IMR-90 (cell line): ENCODE results near the gene RENBP. TPM values are rescaled to one million over a fixed set of nuclear protein-coding genes. Genes with fewer than 3 reads are reported as not detected.
A peak's percentile ranks its signal among the peaks of the same experiment; 100 is the strongest.

Source experiments
- ATAC-seq: fragments of 200-7000 bp; cut with Tn5 transposase; 2 replicates; pipeline ENCODE4 v1.9.1; 2020; ENCODE audit warnings: low read depth, mild to moderate bottlenecking, moderate library complexity
- BruUV-seq: library from RNA; stranded (reverse); fragments of 400-500 nt; replicated peaks from 2 replicates; lab custom pipeline; 2021; lab: Mats Ljungman, UMichigan
- CTCF ChIA-PET: fragments of 300-600 bp; formaldehyde crosslinking; extraction: SDS; loops from one replicate; lab custom pipeline; 2021; ENCODE audit warnings: antibody characterized with exemption; lab: Yijun Ruan, JAX
- POLR2A ChIA-PET: fragments of 300-600 bp; sonication (Branson Sonifier 250); formaldehyde crosslinking; loops from one replicate; lab custom pipeline; 2022; ENCODE audit warnings: antibody characterized with exemption; ENCODE audit not compliant: unreplicated experiment; lab: Charles Lee
- DNase-seq: peaks from one replicate; pipeline ENCODE4 v3.0.0; 2013
- H2AFZ ChIP-seq: replicated peaks from 2 replicates; pipeline ENCODE3; 2013; ENCODE audit warnings: low read length, mild to moderate bottlenecking; ENCODE audit not compliant: poor library complexity
- H2AK5ac ChIP-seq: 2 replicates; pipeline ENCODE4 v1.6.1; 2013; ENCODE audit warnings: low read depth, low read length, inconsistent platforms
- H2AK9ac ChIP-seq: replicated peaks from 2 replicates; pipeline ENCODE3; 2013; ENCODE audit warnings: mild to moderate bottlenecking, low read depth, low read length, moderate library complexity; ENCODE audit not compliant: poor library complexity
- H2BK120ac ChIP-seq: 2 replicates; pipeline ENCODE4 v1.6.1; 2013; ENCODE audit warnings: low read depth, low read length, inconsistent platforms
- H2BK15ac ChIP-seq: 3 replicates; pipeline ENCODE4 v1.6.1; 2013; ENCODE audit warnings: low read depth, low read length, inconsistent platforms
- H2BK20ac ChIP-seq: 2 replicates; pipeline ENCODE4 v1.6.1; 2013; ENCODE audit warnings: low read depth, mild to moderate bottlenecking, inconsistent platforms, low read length, moderate library complexity
- H2BK5ac ChIP-seq: 2 replicates; pipeline ENCODE4 v1.6.1; 2013; ENCODE audit warnings: mild to moderate bottlenecking, low read depth, low read length, inconsistent platforms; ENCODE audit not compliant: poor library complexity, severe bottlenecking
- H3K14ac ChIP-seq: replicated peaks from 2 replicates; pipeline ENCODE4 v1.6.1; 2013; ENCODE audit warnings: low read depth, low read length, inconsistent platforms
- H3K18ac ChIP-seq: 2 replicates; pipeline ENCODE4 v1.6.1; 2013; ENCODE audit warnings: low read depth, low read length, control low read depth
- H3K23ac ChIP-seq: 2 replicates; pipeline ENCODE4 v1.6.1; 2013; ENCODE audit warnings: low read depth, low read length, inconsistent platforms
- H3K27ac ChIP-seq: 2 replicates; pipeline ENCODE4 v1.5.1; 2013; ENCODE audit warnings: mild to moderate bottlenecking, control low read depth, low read length; ENCODE audit not compliant: insufficient read depth
- H3K27me3 ChIP-seq: 2 replicates; pipeline ENCODE4 v1.6.1; 2013; ENCODE audit warnings: low read length; ENCODE audit not compliant: control insufficient read depth, insufficient read depth
- H3K36me3 ChIP-seq: 2 replicates; pipeline ENCODE4 v1.6.1; 2013; ENCODE audit warnings: low read length, mixed read lengths; ENCODE audit not compliant: control insufficient read depth, insufficient read depth
- H3K4ac ChIP-seq: 2 replicates; pipeline ENCODE4 v1.6.1; 2013; ENCODE audit warnings: low read depth, low read length, inconsistent platforms
- H3K4me1 ChIP-seq: 2 replicates; pipeline ENCODE4 v1.6.1; 2013; ENCODE audit warnings: low read length, mixed read lengths; ENCODE audit not compliant: control insufficient read depth, insufficient read depth
- H3K4me2 ChIP-seq: 2 replicates; pipeline ENCODE4 v1.6.1; 2013; ENCODE audit warnings: low read depth, mild to moderate bottlenecking, control low read depth, low read length, moderate library complexity
- H3K4me3 ChIP-seq: 2 replicates; pipeline ENCODE4 v1.5.1; 2013; ENCODE audit warnings: low read depth, mild to moderate bottlenecking, control low read depth, low read length, moderate library complexity; ENCODE audit not compliant: insufficient read depth
- H3K56ac ChIP-seq: 2 replicates; pipeline ENCODE4 v1.6.1; 2013; ENCODE audit warnings: low read length, inconsistent platforms; ENCODE audit not compliant: insufficient read depth; ENCODE audit errors: extremely low read depth
- H3K79me1 ChIP-seq, 2 experiments: 2 replicates each; pipeline ENCODE4 v1.6.1; 2013; ENCODE audit warnings: low read length in 2 of 2, inconsistent platforms in 1 of 2, low read depth in 1 of 2
- H3K9ac ChIP-seq: 2 replicates; pipeline ENCODE4 v1.6.1; 2013; ENCODE audit warnings: low read depth, low read length, control low read depth
- H3K9me1 ChIP-seq: 2 replicates; pipeline ENCODE4 v1.6.1; 2013; ENCODE audit warnings: low read length, inconsistent platforms; ENCODE audit not compliant: insufficient read depth
- H3K9me3 ChIP-seq: 2 replicates; pipeline ENCODE4 v1.6.1; 2013; ENCODE audit warnings: low read length; ENCODE audit not compliant: control insufficient read depth, insufficient read depth
- H4K20me1 ChIP-seq: 2 replicates; pipeline ENCODE4 v1.6.1; 2013; ENCODE audit warnings: low read length, inconsistent platforms; ENCODE audit not compliant: insufficient read depth
- H4K5ac ChIP-seq: 2 replicates; pipeline ENCODE4 v1.6.1; 2013; ENCODE audit warnings: mild to moderate bottlenecking, low read depth, low read length, control low read depth
- H4K8ac ChIP-seq, 2 experiments: 2 replicates each; pipeline ENCODE4 v1.6.1; 2013; ENCODE audit warnings: low read depth in 2 of 2, low read length in 2 of 2, control low read depth in 1 of 2, inconsistent platforms in 1 of 2
- H4K91ac ChIP-seq: 2 replicates; pipeline ENCODE4 v1.6.1; 2013; ENCODE audit warnings: low read depth, low read length, inconsistent platforms; ENCODE audit not compliant: insufficient read depth
- CEBPB ChIP-seq: IDR thresholded peaks from 2 replicates; pipeline ENCODE4 v1.6.1; 2012; ENCODE audit warnings: low read depth, low read length, improper control_type of control experiment
- CHD1 ChIP-seq: IDR thresholded peaks from 2 replicates; pipeline ENCODE4 v1.6.1; 2012; ENCODE audit warnings: low read depth, low read length, improper control_type of control experiment
- MAZ ChIP-seq: IDR thresholded peaks from 2 replicates; pipeline ENCODE4 v1.6.1; 2012; ENCODE audit warnings: low read depth, mild to moderate bottlenecking, low read length, improper control_type of control experiment, moderate library complexity, borderline replicate concordance
- MXI1 ChIP-seq: IDR thresholded peaks from 2 replicates; pipeline ENCODE4 v1.6.1; 2012; ENCODE audit warnings: low read depth, mild to moderate bottlenecking, low read length, moderate library complexity, borderline replicate concordance
- NFE2L2 ChIP-seq: fragments of 150-350 bp; IDR thresholded peaks from 2 replicates; pipeline ENCODE4 v1.6.1; 2016; ENCODE audit warnings: low read depth, mild to moderate bottlenecking, low read length
- POLR2A ChIP-seq: IDR thresholded peaks from 2 replicates; pipeline ENCODE4 v1.6.1; 2012; ENCODE audit warnings: mild to moderate bottlenecking, low read depth, low read length
- RAD21 ChIP-seq: IDR thresholded peaks from 2 replicates; pipeline ENCODE4 v1.6.1; 2012; ENCODE audit warnings: low read length, improper control_type of control experiment
- RCOR1 ChIP-seq: IDR thresholded peaks from 2 replicates; pipeline ENCODE4 v1.6.1; 2012; ENCODE audit warnings: mild to moderate bottlenecking, low read length, improper control_type of control experiment; ENCODE audit not compliant: insufficient replicate concordance
- RFX5 ChIP-seq: IDR thresholded peaks from 2 replicates; pipeline ENCODE4 v1.8.0; 2012; ENCODE audit warnings: low read depth, mild to moderate bottlenecking, low read length, moderate library complexity
- SMC3 ChIP-seq: fragments of 150-350 bp; IDR thresholded peaks from 2 replicates; pipeline ENCODE4 v1.6.1; 2016; ENCODE audit warnings: low read depth, mild to moderate bottlenecking, antibody characterized with exemption, low read length, moderate library complexity
- WGBS, 2 experiments: methylation state at CpG; one replicate each; pipeline versions ENCODE4 v1.1.5 to v1.1.7; 2013; ENCODE audit warnings: missing lambda C conversion rate in 2 of 2; ENCODE audit not compliant: insufficient read length in 1 of 2; ENCODE audit errors: extremely low coverage in 2 of 2; 5-methylcytosine and 5-hydroxymethylcytosine counted together
- dilution Hi-C: fragments of 300-500 bp; cut with HindIII; formaldehyde crosslinking; loops from one replicate; pipeline ENCODE4 v1.14.3; 2018; ENCODE audit warnings: low sequenced_read_pairs; ENCODE audit not compliant: unreplicated experiment
- in situ Hi-C: fragments of 300-500 bp; cut with MboI; formaldehyde crosslinking; loops from 3 replicates; pipeline ENCODE4 v1.14.3; 2019; ENCODE audit warnings: low sequenced_read_pairs, inconsistent platforms, mixed read lengths
- intact Hi-C: fragments of 100-400 bp; cut with micrococcal nuclease; formaldehyde crosslinking; loops from 2 replicates; pipeline ENCODE4 v1.10.0; 2022
- polyA plus RNA-seq, 3 experiments: library from polyadenylated mRNA; depleted of rRNA; stranded (reverse); fragments of >200 nt; gene quantifications; 2 replicates each; pipeline ENCODE4 v1.2.3, GENCODE V29; 2012; ENCODE audit warnings: low replicate concordance in 1 of 3
- total RNA-seq: library from RNA; depleted of rRNA; stranded (reverse); fragments of >200 nt; gene quantifications from 2 replicates; pipeline ENCODE4 v1.2.3, GENCODE V29; 2012
- TF ChIP-seq, protein P1 (sequence below): conservative IDR thresholded peaks from 2 replicates; pipeline ENCODE4 v1.5.1; 2012; ENCODE audit warnings: mild to moderate bottlenecking, low read depth, low read length, improper control_type of control experiment
- TF ChIP-seq, protein P2 (sequence below): fragments of 150-350 bp; IDR thresholded peaks from 2 replicates; pipeline ENCODE4 v1.6.1; 2017; ENCODE audit warnings: mild to moderate bottlenecking, antibody characterized with exemption, low read length, low read depth
- TF ChIP-seq, protein P3 (sequence below): fragments of 150-350 bp; IDR thresholded peaks from 2 replicates; pipeline ENCODE4 v1.6.1; 2016; ENCODE audit warnings: low read depth, mild to moderate bottlenecking, low read length, moderate library complexity, borderline replicate concordance

The RENBP gene
- total and polyA plus RNA-seq, 2 of the 4 experiments (the other 2 are of a cell fraction) = 0.15 to 0.18 TPM

DNA sequence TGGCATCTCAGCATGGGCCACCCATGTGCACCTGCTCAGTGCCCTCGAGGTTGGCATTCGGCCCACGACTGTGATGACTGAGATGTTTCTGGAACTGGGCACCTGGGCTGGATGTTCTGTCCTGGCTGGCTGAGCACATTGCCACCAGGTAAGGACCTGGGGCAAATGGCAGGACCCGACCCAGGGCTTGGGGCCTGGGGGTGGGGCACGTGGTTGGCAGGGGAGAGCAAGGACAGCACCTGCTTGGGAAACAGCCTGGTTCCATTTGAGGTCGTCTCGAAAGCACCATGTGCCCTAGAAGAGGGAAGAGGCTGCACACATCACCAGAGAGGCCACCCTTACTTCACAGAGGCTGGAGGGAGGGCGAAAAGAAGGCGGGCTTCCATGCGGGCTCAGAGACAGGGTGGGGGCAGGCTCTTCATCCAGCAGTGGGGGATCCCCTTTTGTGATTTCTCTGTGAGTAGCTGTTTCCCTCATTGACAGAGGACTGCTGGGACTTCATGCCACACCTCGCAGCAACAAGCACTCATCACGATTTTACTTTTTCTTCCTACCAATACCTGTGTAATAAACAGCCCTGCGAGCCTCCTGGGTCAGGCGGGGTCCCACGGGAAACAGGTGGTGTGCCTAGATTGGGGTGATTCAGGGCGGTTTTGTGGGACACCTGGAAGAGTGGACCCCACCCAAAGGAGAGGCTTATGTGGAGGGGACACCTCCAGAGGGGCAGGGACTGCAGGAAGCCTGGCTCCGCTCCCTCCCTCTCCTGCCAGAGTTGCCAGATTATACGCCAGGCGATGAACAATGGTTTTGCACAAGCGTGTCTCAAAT, 40.1 kb upstream of the RENBP start:
- no peak overlapping the region for H3K4me2 ChIP-seq
- POLR2A ChIA-PET = no interaction called here
- H2BK20ac ChIP-seq = no peak overlapping the region
- H3K23ac ChIP-seq = no peak overlapping the region
- H3K36me3 ChIP-seq = no peaks in the 10 kb centered on the region; the same call in 1 of the 2 replicates
- peaks cover 4% of the 10 kb centered on the region; the same call in 1 of the 2 replicates for H3K9me3 ChIP-seq
- CTCF ChIA-PET = no interaction called here
- intact Hi-C loops (no loop called here), in situ Hi-C loops (no loop called here), dilution Hi-C loops (no loop called here)
- H4K91ac ChIP-seq = no peak overlapping the region
- H4K5ac ChIP-seq = no peak overlapping the region
- H3K27me3 ChIP-seq = no peaks in the 10 kb centered on the region; the same call in 1 of the 2 replicates
- H3K9ac ChIP-seq = no peak overlapping the region
- H3K4me3 ChIP-seq = no peak overlapping the region
- H3K27ac ChIP-seq = no peak overlapping the region
- H2BK120ac ChIP-seq = no peak overlapping the region
- TF ChIP-seq SMC3 (no peak), POLR2A (no peak), RFX5 (no peak), RCOR1 (no peak), RAD21 (no peak), CHD1 (no peak), MXI1 (no peak), CEBPB (no peak), NFE2L2 (no peak), MAZ (no peak)
- TF ChIP-seq, protein P1, sequence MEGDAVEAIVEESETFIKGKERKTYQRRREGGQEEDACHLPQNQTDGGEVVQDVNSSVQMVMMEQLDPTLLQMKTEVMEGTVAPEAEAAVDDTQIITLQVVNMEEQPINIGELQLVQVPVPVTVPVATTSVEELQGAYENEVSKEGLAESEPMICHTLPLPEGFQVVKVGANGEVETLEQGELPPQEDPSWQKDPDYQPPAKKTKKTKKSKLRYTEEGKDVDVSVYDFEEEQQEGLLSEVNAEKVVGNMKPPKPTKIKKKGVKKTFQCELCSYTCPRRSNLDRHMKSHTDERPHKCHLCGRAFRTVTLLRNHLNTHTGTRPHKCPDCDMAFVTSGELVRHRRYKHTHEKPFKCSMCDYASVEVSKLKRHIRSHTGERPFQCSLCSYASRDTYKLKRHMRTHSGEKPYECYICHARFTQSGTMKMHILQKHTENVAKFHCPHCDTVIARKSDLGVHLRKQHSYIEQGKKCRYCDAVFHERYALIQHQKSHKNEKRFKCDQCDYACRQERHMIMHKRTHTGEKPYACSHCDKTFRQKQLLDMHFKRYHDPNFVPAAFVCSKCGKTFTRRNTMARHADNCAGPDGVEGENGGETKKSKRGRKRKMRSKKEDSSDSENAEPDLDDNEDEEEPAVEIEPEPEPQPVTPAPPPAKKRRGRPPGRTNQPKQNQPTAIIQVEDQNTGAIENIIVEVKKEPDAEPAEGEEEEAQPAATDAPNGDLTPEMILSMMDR = no peak
- TF ChIP-seq, protein P2, sequence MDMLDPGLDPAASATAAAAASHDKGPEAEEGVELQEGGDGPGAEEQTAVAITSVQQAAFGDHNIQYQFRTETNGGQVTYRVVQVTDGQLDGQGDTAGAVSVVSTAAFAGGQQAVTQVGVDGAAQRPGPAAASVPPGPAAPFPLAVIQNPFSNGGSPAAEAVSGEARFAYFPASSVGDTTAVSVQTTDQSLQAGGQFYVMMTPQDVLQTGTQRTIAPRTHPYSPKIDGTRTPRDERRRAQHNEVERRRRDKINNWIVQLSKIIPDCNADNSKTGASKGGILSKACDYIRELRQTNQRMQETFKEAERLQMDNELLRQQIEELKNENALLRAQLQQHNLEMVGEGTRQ = no peak
- TF ChIP-seq, protein P3, sequence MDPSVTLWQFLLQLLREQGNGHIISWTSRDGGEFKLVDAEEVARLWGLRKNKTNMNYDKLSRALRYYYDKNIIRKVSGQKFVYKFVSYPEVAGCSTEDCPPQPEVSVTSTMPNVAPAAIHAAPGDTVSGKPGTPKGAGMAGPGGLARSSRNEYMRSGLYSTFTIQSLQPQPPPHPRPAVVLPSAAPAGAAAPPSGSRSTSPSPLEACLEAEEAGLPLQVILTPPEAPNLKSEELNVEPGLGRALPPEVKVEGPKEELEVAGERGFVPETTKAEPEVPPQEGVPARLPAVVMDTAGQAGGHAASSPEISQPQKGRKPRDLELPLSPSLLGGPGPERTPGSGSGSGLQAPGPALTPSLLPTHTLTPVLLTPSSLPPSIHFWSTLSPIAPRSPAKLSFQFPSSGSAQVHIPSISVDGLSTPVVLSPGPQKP = no peak
- H4K8ac ChIP-seq = peak overlapping the region; percentile 44 to 87; a peak in 2 of 4 replicates
- ATAC-seq = no peak
- no peaks in the 10 kb centered on the region for H3K4me1 ChIP-seq
- H3K79me1 ChIP-seq = no peaks in the 10 kb centered on the region
- H2AK5ac ChIP-seq = peak overlapping the region; percentile 28; the same call in 1 of the 2 replicates
- H2BK15ac ChIP-seq = no peak overlapping the region
- DNase-seq = no peak
- H3K4ac ChIP-seq = no peak overlapping the region
- no peak overlapping the region for H2AFZ ChIP-seq
- H3K9me1 ChIP-seq = no peaks in the 10 kb centered on the region
- WGBS, 2 experiments = 37% methylated on average over 2 of the region's 20 CpGs; no CpG with 5 or more reads in 1 of the 2 experiments
- H3K18ac ChIP-seq = no peak overlapping the region
- no peak overlapping the region for H2BK5ac ChIP-seq
- no TSS peak for BruUV-seq
- no peak overlapping the region for H3K56ac ChIP-seq
- peak overlapping the region; percentile 9 for H2AK9ac ChIP-seq
- no peaks in the 10 kb centered on the region for H4K20me1 ChIP-seq
- H3K14ac ChIP-seq = no peak overlapping the region
